H1 (cell line): ENCODE measurements around the gene ZSWIM6. TPM values are rescaled to one million over a fixed set of nuclear protein-coding genes. Genes with fewer than 3 reads are reported as not detected.

Experiments
- BACH1 ChIP-seq: IDR thresholded peaks from 2 replicates; pipeline ENCODE4 v1.6.1; 2012; ENCODE audit warnings: low read length, improper control_type of control experiment
- CHD7 ChIP-seq: fragments of 300-600 bp; sonication (generic); IDR thresholded peaks from 2 replicates; pipeline ENCODE4 v1.7.1; 2012; ENCODE audit warnings: low read length, moderate library complexity, mild to moderate bottlenecking, inconsistent platforms; ENCODE audit not compliant: insufficient replicate concordance
- SRF ChIP-seq: IDR thresholded peaks from 2 replicates; pipeline ENCODE4 v1.6.1; 2011; ENCODE audit warnings: mild to moderate bottlenecking, low read depth, low read length, moderate library complexity
- polyA plus RNA-seq, 7 experiments: library from polyadenylated mRNA; depleted of rRNA in 3 of 7; stranded (reverse) in 5 of 7; unstranded in 2 of 7; fragments of >200 nt in 5 of 7; fragments of 200-250 nt in 2 of 7; gene quantifications; 1 replicate in 5 of 7; 2 replicates in 1 of 7; 4 replicates in 1 of 7; pipeline versions ENCODE4 v1.2.1 to v1.2.3, GENCODE V29; 2011 to 2013; ENCODE audit warnings: missing spikeins in 2 of 7, mixed read lengths in 2 of 7
- total RNA-seq: library from RNA; stranded (reverse); fragmentation: NEBNext Ultra II Directional; extraction: Animal tissue kit (Norgen Biotek cat#: 25700); gene quantifications from 2 replicates; pipeline ENCODE4 v1.2.1, GENCODE V29; 2021

Gene ZSWIM6
- total and polyA plus RNA-seq, 2 of the 8 experiments (the other 6 are each of a cell fraction or from before 2014, with no cell fraction given): 7.9 to 12.4 TPM

- TF ChIP-seq CHD7 (no peak), BACH1 (no peak), SRF (no peak)
Measured at GRCh38 chr5:61549530-61549929, 217.5 kb downstream of the ZSWIM6 start (continued).
